Non-pigmented ciliary epithelial cell (primary cell): ENCODE measurements around the gene RGPD8.
"Not testable (repeated sequence)": the region's sequence is repeated elsewhere in the genome, so short reads cannot be mapped to it uniquely, and the experiment has no call there.

ENCODE experiments used
- DNase-seq: peaks from one replicate; pipeline ENCODE4 v3.0.0-alpha.2; 2010; ENCODE audit warnings: low read depth

RGPD8 gene

DNA sequence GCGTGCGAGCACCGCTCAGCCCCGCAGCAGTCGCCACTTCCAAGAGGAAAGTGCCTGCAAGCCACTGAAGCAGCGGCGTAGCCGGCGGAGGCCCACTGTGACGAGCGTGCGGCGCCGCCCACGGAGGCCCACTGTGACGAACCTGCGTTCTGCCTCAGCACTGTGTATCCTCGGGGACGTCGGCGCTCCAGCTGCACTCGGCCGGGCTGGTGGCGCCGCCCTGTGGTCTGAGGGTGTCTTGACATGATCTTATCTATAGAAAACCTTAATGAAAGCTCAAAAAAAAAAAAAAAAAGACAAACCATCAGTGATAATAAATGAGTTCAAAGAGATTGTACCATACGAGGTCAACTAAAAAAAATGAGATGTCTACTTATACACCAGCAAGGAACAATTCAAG, at the start of gene RGPD8:
Gene RGPD8, minus strand, starts transcription at position 166 of the 400 bp plus-strand sequence. CDS start 192 bp downstream, outside the sequence.
- DNase-seq: peak; percentile 34

DNA sequence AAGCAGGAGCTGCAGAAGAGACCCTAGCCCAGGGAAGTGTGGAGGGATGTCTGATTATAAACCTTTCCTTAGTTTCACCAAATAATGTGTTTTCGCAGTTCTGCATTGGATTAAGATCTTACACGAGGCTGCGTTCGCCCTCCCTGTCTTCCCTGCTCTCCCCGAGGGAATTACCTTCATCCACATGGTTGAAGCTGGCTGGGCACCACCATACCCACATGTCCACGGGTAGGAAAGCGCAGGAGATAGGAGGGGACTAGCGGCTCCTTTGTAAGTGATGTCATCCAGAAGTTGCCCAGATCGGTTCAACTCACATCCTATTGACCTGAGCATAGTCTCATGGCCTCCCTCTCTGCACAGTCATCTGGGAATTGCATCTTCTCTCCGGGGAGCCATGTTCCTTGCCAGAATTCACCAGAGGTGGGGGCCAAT, 49.6 kb upstream of the RGPD8 start:
- peak; percentile 34 for DNase-seq

DNA sequence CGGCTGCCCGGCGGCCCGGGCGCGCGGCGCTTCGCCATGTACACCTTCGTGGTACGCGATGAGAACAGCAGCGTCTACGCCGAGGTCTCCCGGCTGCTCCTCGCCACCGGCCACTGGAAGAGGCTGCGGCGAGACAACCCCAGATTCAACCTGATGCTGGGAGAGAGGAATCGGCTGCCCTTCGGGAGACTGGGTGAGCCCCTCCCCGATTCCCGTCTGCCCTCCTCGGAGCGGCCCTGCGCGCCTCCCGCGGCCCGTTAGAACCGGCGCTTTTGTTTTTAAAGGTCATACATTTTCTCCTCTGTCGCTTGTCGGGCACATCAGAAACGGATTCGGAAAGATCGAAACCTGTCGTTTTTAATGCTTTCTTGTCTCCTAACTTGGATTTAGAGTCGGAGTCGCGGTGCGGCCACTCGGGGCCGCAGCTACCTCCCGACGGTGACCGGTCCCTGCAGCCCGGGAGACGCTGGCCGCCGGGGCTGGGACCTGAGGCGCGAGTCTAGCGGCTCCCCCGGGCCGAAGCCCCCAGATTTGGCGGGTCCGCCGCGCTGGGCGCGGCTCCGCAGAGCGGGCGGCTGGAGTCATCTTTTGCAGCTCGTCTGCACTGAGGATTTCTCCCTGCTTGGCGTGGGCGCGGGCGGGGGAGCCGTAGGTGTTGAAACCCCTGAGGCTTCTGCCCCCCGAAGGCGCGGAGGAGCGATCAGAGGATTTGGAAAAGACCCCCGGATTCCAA, 49.0 kb upstream of the RGPD8 start:
- no peak for DNase-seq

GRCh38 chr2:112481528-112482233, 48.2 kb upstream of the RGPD8 start, which contains the start of gene TTL:
TSS of gene TTL (plus strand) at chr2:112482156. CDS start at chr2:112482345, 189 bp downstream.
- DNase-seq: no peak

DNA sequence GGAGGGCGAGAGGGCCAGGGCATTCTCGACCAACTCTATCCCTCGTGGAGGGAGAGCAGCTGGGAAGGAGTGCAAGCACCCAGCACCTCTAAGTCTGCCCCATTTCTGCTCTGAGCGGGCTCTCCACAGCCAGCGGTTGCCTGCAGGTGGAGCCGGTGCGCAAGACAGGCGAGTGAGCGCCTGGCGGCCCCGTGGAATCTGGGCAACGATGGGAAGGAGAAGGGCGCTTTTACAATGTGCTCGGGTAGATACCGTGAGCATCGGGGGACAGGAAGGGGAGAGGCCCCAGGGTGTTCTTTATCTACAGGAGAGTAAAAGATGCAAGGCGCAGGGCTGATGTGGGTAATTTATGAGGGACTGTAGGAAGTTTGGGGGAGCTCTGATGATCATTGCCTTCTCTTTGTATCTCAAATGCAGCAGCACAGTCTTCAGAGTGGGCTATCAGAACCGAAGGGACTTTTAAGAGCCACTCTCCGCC, 47.6 kb upstream of the RGPD8 start:
- peak; percentile 43 for DNase-seq

DNA sequence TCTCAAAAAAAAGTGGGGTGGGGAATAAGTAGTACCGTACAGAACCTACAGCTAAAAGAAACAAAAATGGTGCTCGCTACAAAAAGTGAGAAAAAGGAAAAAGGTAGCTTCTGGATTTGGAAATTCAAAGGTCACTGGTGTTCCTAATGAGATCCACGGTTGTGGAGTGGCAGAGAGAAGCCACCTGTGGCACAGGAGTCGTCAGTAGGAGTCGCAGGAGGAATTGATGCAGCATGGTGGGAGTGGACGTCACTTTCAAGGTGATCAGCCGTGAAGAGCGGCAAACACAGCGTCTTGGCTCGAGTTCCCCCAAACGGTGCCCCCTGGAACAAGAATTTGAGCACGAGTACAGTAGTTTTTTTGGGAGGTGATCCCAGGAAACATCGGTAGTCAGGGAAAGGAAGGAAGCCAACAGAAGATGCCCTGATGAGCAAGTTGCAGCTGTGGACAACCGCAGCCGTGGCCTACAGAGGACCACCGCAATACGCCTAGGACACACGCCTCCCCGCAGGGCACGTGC, 47.1 kb upstream of the RGPD8 start:
- no peak for DNase-seq

DNA sequence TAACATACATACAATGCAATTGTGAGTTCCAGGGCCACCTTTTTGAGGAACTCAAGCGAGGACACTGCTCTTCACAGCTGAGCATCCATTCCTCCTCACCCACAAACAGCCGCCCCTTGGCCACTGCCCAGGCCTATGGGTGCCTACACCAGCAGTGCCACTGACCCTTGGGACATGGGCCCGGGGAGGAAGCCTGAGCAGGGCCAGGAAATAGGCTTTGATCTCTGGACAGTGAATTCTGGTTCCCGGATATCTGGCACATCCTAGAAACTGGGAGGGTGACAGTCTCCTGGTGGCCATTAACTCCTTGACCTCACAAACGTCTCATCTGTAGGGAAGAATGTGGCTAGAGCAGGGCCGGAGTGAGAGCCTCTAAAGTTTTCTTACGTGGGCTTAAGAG, 43.0 kb upstream of the RGPD8 start:
- DNase-seq: no peak

GRCh38 chr2:112474844-112475486, 41.5 kb upstream of the RGPD8 start:
- DNase-seq: no peak

GRCh38 chr2:112472547-112473263, 39.3 kb upstream of the RGPD8 start:
- no peak for DNase-seq

GRCh38 chr2:112465382-112465781, 31.9 kb upstream of the RGPD8 start:
- DNase-seq: no peak

DNA sequence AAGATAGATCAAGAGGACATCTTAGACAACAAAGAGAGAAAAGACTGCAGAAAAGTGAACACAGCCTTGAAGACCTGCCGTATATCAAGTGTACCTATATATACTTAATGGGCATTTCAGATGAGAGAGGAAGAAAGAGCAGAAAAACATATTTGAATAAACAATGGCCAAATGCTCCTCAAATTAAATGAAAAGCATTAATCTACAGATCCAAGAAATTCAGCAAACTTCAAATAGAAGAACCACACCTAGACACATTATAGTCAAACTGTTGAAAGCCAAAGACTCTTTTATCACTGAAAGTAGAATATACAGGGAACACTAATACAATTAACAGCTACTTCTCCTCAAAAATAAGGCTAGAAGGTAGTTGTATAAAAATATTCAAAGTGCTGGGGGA, 29.8 kb upstream of the RGPD8 start:
- no peak for DNase-seq

DNA sequence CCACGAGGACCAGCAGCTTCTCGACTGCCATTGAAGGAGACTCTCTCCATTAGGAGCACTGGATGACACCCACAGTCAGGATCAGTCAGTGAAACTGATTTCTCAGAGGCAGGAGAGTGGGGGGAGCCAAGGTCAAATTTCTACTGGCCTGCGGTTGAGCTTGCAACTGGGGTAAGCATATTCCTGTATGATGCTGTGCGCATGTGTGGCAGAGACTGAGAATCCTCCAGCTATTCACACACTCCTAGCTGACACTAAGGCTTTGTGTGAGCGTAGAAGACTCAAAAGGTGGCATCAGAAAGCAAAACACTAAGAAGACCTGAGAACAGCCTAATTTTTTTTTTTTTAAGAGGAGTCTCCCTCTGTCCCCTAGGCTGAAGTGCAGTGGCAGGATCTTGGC, 28.7 kb upstream of the RGPD8 start:
- DNase-seq: no peak

- no peak for DNase-seq
These were observed 25.9 kb upstream of the RGPD8 start for GRCh38 chr2:112459372-112459771.

- DNase-seq: no peak
These were observed 21.1 kb upstream of the RGPD8 start for GRCh38 chr2:112454586-112454985.

DNA sequence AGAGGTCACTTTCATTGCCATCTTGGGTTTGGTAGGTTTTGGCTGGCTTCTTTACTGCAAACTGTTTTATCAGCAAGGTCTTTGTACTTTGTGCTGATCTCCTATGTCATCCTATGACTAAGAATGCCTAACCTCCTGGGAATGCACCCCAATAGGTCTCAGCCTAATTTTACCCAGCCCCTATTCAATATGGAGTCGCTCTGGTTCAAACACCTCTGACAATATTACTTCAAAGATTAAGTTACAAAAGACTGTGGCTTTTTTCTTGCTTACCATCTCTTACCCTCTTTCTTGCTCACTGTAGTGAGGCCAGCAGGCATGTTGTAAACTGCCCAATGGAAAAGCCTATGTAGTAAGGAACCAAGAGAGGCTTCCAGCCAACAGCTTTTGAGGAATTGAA, 17.9 kb upstream of the RGPD8 start:
- no peak for DNase-seq

GRCh38 chr2:112449854-112450253, 16.4 kb upstream of the RGPD8 start:
- no peak for DNase-seq

DNA sequence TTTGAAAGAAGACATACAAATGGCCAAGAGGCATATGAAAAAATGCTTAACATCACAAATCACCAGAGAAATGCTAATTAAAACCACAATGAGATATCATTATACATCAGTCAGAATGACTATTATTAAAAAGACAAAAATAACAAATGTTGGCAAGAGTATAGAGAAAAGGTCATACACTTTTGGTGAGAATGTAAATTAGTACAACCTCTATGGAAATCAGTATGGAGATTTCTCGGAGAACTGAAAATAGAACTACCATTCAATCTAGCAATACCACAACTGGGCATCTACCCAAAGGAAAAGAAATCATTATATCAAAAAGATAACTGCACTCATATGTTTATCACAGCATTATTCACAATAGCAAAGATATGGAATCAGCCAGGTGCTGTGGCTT, 10.8 kb upstream of the RGPD8 start:
- DNase-seq: not testable (repeated sequence)

DNA sequence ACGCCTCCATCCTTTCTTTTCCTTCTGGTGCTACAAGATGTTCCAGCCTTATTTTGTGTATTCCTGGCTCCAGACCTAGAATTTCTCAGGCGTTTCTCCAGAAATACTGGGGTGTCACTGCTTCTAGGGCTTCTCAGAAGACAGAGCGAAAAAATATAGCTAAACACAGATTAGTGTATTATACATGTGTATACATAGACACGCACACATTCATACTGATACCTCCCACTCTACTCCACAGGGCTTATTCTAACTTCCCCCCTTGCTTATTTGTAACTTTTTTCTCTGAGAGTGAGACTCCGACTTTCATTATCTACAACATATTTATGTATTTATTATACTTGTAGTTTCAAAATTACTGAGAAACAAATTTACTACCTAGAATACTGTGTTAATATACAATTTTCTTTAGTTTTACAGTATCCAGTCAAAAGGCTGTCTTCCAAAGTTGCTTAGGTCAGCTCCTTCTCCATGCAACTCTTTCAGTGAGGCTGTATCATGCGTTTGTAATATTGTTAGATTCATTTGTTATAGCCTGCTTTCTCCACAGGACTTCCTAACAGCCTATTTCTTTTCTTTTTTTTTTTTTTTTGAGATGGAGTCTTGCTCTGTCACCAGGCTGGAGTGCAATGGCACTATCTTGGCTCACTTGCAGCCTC, 5.3 kb upstream of the RGPD8 start:
- DNase-seq: not testable (repeated sequence)

GRCh38 chr2:112437405-112437831, 4.0 kb upstream of the RGPD8 start:
- not testable (repeated sequence) for DNase-seq

DNA sequence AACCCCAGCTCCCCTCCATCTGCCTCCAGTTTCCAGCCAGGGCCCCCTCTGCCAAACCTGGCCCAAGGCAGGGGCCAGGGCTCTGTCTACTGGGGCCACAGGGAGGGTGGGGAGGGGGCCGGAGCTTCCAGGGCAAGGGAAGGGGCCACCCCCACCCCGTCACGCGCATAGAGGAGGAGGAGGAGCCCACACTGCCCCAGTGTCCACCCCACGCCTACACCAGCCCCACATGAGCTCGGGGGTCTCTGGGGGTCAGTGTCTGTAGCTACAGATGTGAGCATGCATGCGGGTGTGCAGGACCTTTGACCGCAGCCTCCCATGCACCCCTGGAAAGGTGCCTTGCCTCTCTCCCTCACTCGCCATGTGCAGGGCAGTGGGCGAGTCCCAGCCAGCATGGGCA, 3.5 kb upstream of the RGPD8 start:
- not testable (repeated sequence) for DNase-seq

DNA sequence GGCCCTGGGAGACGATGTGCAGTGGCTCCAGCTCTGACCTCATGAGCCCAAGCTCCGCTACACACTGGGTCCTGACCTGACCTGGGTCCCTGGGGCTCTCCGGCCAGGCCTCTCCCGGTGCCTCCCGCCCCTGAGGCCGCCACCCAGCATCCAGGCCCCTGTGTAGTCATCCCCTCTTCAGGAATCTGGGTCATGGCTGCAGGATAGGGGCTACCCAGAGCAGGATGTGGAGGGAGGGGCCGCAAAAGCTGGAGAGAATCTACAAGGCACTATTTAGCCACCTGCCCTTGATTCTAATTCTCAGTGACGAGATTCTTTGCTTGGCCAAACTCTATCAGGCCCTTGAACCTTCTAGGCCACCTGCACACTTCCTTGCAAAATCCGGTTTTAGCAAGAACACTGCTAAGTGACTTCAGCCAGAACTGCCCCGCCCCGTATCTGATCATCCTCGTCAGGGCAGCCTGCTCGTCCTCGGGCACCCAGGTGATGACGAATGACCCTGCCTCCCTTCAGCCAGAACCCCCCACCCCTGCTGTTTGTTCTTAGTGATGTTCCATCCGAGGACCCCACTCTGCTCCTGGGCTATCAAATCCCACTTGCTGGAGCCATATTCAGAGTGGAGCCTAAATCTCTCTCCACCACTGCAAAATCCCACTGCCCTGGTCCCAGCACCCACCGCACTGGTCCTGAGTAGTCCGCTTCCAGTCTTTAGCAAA, 2.4 kb upstream of the RGPD8 start:
- not testable (repeated sequence) for DNase-seq
